Thyroid gland (tissue), 4 donors: ENCODE results near the gene KRT28.

Experiments used
- POLR2A ChIP-seq, 2 donors: fragments of 450-650 bp; IDR thresholded peaks; one replicate each; pipeline ENCODE4 v1.6.1; 2017; ENCODE audit warnings: antibody characterized with exemption in 2 of 2, mild to moderate bottlenecking in 2 of 2, moderate library complexity in 1 of 2
- TF ChIP-seq, protein P1 (sequence below), 6 experiments: fragments of 200-600 bp in 3 of 6; fragments of 450-650 bp in 3 of 6; sonication (generic) in 3 of 6; IDR thresholded peaks; one replicate each; pipeline ENCODE4 v1.5.1; 2016 to 2019; ENCODE audit warnings: antibody characterized with exemption in 6 of 6, mild to moderate bottlenecking in 2 of 6, inconsistent platforms in 1 of 6, moderate library complexity in 1 of 6

DNA sequence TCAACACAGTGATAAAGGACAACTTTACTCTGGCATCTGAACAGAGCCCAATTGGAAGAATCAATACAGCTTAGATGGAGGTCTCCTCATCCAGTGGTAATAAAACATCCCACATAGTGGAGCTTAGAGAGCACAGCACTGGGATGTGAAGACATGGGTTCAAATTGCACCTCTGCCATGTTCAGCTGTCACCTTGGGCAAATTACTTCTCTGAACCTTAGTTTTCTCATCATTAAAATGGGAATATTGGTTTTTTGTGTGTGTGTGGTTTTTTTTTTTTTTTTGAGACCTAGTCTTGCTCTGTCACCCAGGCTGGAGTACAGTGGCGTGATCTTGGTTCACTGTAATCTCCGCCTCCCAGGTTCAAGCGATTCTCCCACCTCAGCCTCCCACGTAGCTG is 36.3 kb upstream of the KRT28 start:
- TF ChIP-seq, protein P1, sequence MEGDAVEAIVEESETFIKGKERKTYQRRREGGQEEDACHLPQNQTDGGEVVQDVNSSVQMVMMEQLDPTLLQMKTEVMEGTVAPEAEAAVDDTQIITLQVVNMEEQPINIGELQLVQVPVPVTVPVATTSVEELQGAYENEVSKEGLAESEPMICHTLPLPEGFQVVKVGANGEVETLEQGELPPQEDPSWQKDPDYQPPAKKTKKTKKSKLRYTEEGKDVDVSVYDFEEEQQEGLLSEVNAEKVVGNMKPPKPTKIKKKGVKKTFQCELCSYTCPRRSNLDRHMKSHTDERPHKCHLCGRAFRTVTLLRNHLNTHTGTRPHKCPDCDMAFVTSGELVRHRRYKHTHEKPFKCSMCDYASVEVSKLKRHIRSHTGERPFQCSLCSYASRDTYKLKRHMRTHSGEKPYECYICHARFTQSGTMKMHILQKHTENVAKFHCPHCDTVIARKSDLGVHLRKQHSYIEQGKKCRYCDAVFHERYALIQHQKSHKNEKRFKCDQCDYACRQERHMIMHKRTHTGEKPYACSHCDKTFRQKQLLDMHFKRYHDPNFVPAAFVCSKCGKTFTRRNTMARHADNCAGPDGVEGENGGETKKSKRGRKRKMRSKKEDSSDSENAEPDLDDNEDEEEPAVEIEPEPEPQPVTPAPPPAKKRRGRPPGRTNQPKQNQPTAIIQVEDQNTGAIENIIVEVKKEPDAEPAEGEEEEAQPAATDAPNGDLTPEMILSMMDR (IDR thresholded peaks at IDR 0.05), result no peak
- no peak for TF ChIP-seq POLR2A (IDR thresholded peaks at IDR 0.05)
